ENCODE measurements around the gene TNK2.
"Not testable (repeated sequence)": the region's sequence is repeated elsewhere in the genome, so short reads cannot be mapped to it uniquely, and the experiment has no call there.

GRCh38 chr3:195954052-195954751 is 45.9 kb upstream of the TNK2 start:
- not testable (repeated sequence) for TF ChIP-seq CTCF (conservative IDR thresholded peaks at IDR 0.05; ENCODE audit: low read length); EZH2phosphoT487 (IDR thresholded peaks at IDR 0.05; ENCODE audit: borderline replicate concordance, low read depth, low read length)

Data from OCI-LY7 (cell line).